GM12878 (cell line): Measurements from ENCODE around the gene THY1. TPM values are rescaled to one million over a fixed set of nuclear protein-coding genes. Genes with fewer than 3 reads are reported as not detected.

Experiments
- ATAC-seq: fragments of 200-7000 bp; cut with Tn5 transposase; 3 replicates; pipeline ENCODE4 v1.9.1; 2020; ENCODE audit warnings: mild to moderate bottlenecking, moderate library complexity
- BruUV-seq: library from RNA; stranded (reverse); fragments of 400-500 nt; replicated peaks from 2 replicates; lab custom pipeline; 2021; lab: Mats Ljungman, UMichigan
- CTCF ChIA-PET: fragments of 300-600 bp; sonication (Branson Sonifier 250); formaldehyde crosslinking; extraction: SDS; loops from one replicate; lab custom pipeline; 2021; ENCODE audit warnings: inconsistent platforms; lab: Yijun Ruan, JAX
- POLR2A ChIA-PET: fragments of 350-600 bp; formaldehyde crosslinking; extraction: SDS; loops from one replicate; lab custom pipeline; 2021; ENCODE audit warnings: inconsistent platforms; lab: Charles Lee
- RAD21 ChIA-PET: fragments of 300-600 bp; sonication (Branson Sonifier 250); formaldehyde crosslinking; loops from one replicate; lab custom pipeline; 2023; ENCODE audit warnings: antibody characterized with exemption; ENCODE audit not compliant: unreplicated experiment; lab: Charles Lee
- SMC1A ChIA-PET: fragments of 300-600 bp; sonication (Branson Sonifier 250); formaldehyde crosslinking; loops from one replicate; lab custom pipeline; 2023; ENCODE audit not compliant: unreplicated experiment, uncharacterized antibody; lab: Charles Lee
- DNase-seq: peaks from one replicate; pipeline ENCODE4 v3.0.0-alpha.2; 2011; ENCODE audit warnings: low read depth, low spot score
- FAIRE-seq: peaks from 3 replicates; lab custom pipeline; 2011; peaks lifted over from hg19 to GRCh38; lab: Jason Lieb, UNC
- H2AFZ ChIP-seq: 2 replicates; pipeline ENCODE4 v1.6.0; 2011; ENCODE audit warnings: low read depth, low read length, control low read depth; ENCODE audit not compliant: control insufficient read depth
- H3K27ac ChIP-seq: 2 replicates; pipeline ENCODE4 v1.5.1; 2011; ENCODE audit warnings: control low read depth; ENCODE audit not compliant: control insufficient read depth, insufficient read depth
- H3K27me3 ChIP-seq, 2 experiments: replicated peaks in 1 of 2; 2 replicates each; pipeline versions ENCODE4 v1.6.0 to v1.6.1; 2011; ENCODE audit warnings: low read length in 1 of 2; ENCODE audit not compliant: control insufficient read depth in 2 of 2, insufficient read depth in 2 of 2
- H3K36me3 ChIP-seq, 2 experiments: 2 replicates each; pipeline ENCODE4 v1.5.1; 2011; ENCODE audit warnings: low read length in 1 of 2; ENCODE audit not compliant: control insufficient read depth in 2 of 2, insufficient read depth in 2 of 2
- H3K4me1 ChIP-seq: 2 replicates; pipeline ENCODE4 v1.6.1; 2011; ENCODE audit warnings: mild to moderate bottlenecking, low read length, moderate library complexity, mixed read lengths; ENCODE audit not compliant: control insufficient read depth, insufficient read depth
- H3K4me2 ChIP-seq: 2 replicates; pipeline ENCODE4 v1.6.0; 2011; ENCODE audit warnings: control low read depth; ENCODE audit not compliant: control insufficient read depth, insufficient read depth
- H3K4me3 ChIP-seq: fragments of 200-600 bp; sonication (generic); 2 replicates; pipeline ENCODE4 v1.5.1; 2016
- H3K79me2 ChIP-seq: 2 replicates; pipeline ENCODE4 v1.6.0; 2011; ENCODE audit warnings: low read length; ENCODE audit not compliant: control insufficient read depth, insufficient read depth
- H3K9ac ChIP-seq: 2 replicates; pipeline ENCODE4 v1.8.0; 2011; ENCODE audit warnings: low read length, control low read depth, mixed read lengths; ENCODE audit not compliant: control insufficient read depth, insufficient read depth
- H3K9me3 ChIP-seq: replicated peaks from 3 replicates; pipeline ENCODE4 v1.5.1; 2011; ENCODE audit warnings: mild to moderate bottlenecking, low read length; ENCODE audit not compliant: control insufficient read depth, insufficient read depth
- H4K20me1 ChIP-seq: 2 replicates; pipeline ENCODE4 v1.6.0; 2011; ENCODE audit not compliant: control insufficient read depth, insufficient read depth
- CBX5 ChIP-seq: sonication (generic); IDR thresholded peaks from 2 replicates; pipeline ENCODE4 v1.6.1; 2016; ENCODE audit warnings: low read depth, moderate library complexity, mild to moderate bottlenecking, inconsistent platforms
- CEBPB ChIP-seq, 2 experiments: fragments of 150-350 bp in 1 of 2; IDR thresholded peaks; 2 replicates each; pipeline ENCODE4 v1.6.1; 2012 to 2014; ENCODE audit warnings: low read depth in 2 of 2, low read length in 2 of 2, borderline replicate concordance in 1 of 2, inconsistent platforms in 1 of 2
- CHD1 ChIP-seq: IDR thresholded peaks from 2 replicates; pipeline ENCODE4 v1.6.1; 2012; ENCODE audit warnings: low read depth, low read length, improper control_type of control experiment
- EZH2 ChIP-seq: IDR thresholded peaks from 2 replicates; pipeline ENCODE4 v1.6.1; 2012; ENCODE audit warnings: low read depth, mild to moderate bottlenecking, control low read depth, inconsistent platforms, low read length, borderline replicate concordance; ENCODE audit not compliant: control insufficient read depth
- MEF2A ChIP-seq: IDR thresholded peaks from 2 replicates; pipeline ENCODE4 v1.6.1; 2011; ENCODE audit warnings: low read depth, mild to moderate bottlenecking, low read length, moderate library complexity; ENCODE audit not compliant: insufficient read depth
- MTA3 ChIP-seq: IDR thresholded peaks from 2 replicates; pipeline ENCODE4 v1.6.1; 2012; ENCODE audit warnings: low read length, inconsistent platforms, borderline replicate concordance
- NR2F1 ChIP-seq: fragments of 450-650 bp; conservative IDR thresholded peaks from 2 replicates; pipeline ENCODE4 v1.6.1; 2017; ENCODE audit warnings: mild to moderate bottlenecking
- NRF1 ChIP-seq: conservative IDR thresholded peaks from 2 replicates; pipeline ENCODE4 v1.6.1; 2011; ENCODE audit warnings: mild to moderate bottlenecking, low read depth, low read length, improper control_type of control experiment
- POLR2AphosphoS5 ChIP-seq: IDR thresholded peaks from 2 replicates; pipeline ENCODE4 v1.6.1; 2011; ENCODE audit warnings: mild to moderate bottlenecking, low read length, inconsistent platforms
- REST ChIP-seq: IDR thresholded peaks from 2 replicates; pipeline ENCODE4 v1.6.1; 2012; ENCODE audit warnings: mild to moderate bottlenecking, low read depth, low read length
- SMARCA5 ChIP-seq: fragments of 450-650 bp; IDR thresholded peaks from 2 replicates; pipeline ENCODE4 v1.6.1; 2017; ENCODE audit warnings: mild to moderate bottlenecking
- TCF3 ChIP-seq: IDR thresholded peaks from 2 replicates; pipeline ENCODE4 v1.6.1; 2012; ENCODE audit warnings: low read depth, mild to moderate bottlenecking, low read length, borderline replicate concordance; ENCODE audit not compliant: insufficient read depth
- ZBED1 ChIP-seq: IDR thresholded peaks from 2 replicates; pipeline ENCODE4 v1.6.1; 2016; ENCODE audit warnings: borderline replicate concordance
- ZBTB11 ChIP-seq: fragments of 450-650 bp; formaldehyde crosslinking; IDR thresholded peaks from 2 replicates; pipeline ENCODE4 v1.5.0; 2022; ENCODE audit warnings: mild to moderate bottlenecking, missing genetic modification characterization
- WGBS: methylation state at CpG from one replicate; pipeline ENCODE4 v1.1.6; 2016; ENCODE audit warnings: low lambda C conversion rate; ENCODE audit not compliant: insufficient replicate concordance, insufficient coverage; ENCODE audit errors: missing lambda C conversion rate; 5-methylcytosine and 5-hydroxymethylcytosine counted together
- in situ Hi-C: fragments of 300-500 bp; cut with MboI; formaldehyde crosslinking; loops from 9 replicates; pipeline ENCODE4 v1.14.3; 2018; ENCODE audit warnings: mixed read lengths
- intact Hi-C: fragments of 100-400 bp; cut with micrococcal nuclease; formaldehyde crosslinking; loops from one replicate; pipeline ENCODE4 v1.14.2; 2022; ENCODE audit not compliant: unreplicated experiment
- polyA plus RNA-seq, 11 experiments: library from polyadenylated mRNA; depleted of rRNA in 4 of 11; unstranded in 6 of 11; stranded (reverse) in 5 of 11; fragments of >200 nt; fragmentation: Nextera tagmentation in 4 of 11; fragmentation: Illumina TruSeq in 1 of 11; extraction: Ambion mirVana in 4 of 11; extraction: Trizol in 1 of 11; gene quantifications; 1 replicate in 1 of 11; 2 replicates in 10 of 11; pipeline versions ENCODE4 v1.2.1 to v1.2.3, GENCODE V29; 2011 to 2016; ENCODE audit warnings: inconsistent platforms in 2 of 11, missing spikeins in 2 of 11, low read depth in 1 of 11
- total RNA-seq, 4 experiments: library from RNA; depleted of rRNA in 3 of 4; stranded (reverse); fragments of >200 nt in 3 of 4; fragmentation: Illumina TruSeq in 1 of 4; extraction: Trizol in 1 of 4; gene quantifications; 2 replicates each; pipeline versions ENCODE4 v1.2.1 to v1.2.3, GENCODE V29; 2013 to 2021

The THY1 gene
- total and polyA plus RNA-seq, 10 of the 15 experiments (the other 5 are each of a cell fraction or from before 2014, with no cell fraction given), result 0.86 to 20.1 (median 3.2) TPM

GRCh38 chr11:119372260-119373058 lies 50.5 kb downstream of the THY1 start:
- Histone ChIP-seq H3K4me2 (no peak overlapping the region), H3K36me3 (no peaks in the 10 kb centered on the region), H3K79me2 (no peaks in the 10 kb centered on the region), H4K20me1 (no peaks in the 10 kb centered on the region), H2AFZ (no peak overlapping the region), H3K4me3 (no peak overlapping the region), H3K27me3 (0 out of 4 replicates have a peak, but pooled peaks cover 0 to 1% of the 10 kb centered on the region in 2 experiments), H3K4me1 (no peaks in the 10 kb centered on the region), H3K9ac (no peak overlapping the region), H3K27ac (no peak overlapping the region), H3K9me3 (no peaks in the 10 kb centered on the region)
- ChIA-PET RAD21 (interaction anchor here (1.1 to 5.1 kb wide), 3 partner anchors 11 to 103 kb away, joined by 4 to 47 read pairs (median 7); no protein-coding TSS in a partner anchor), POLR2A (no interaction called here), CTCF (interaction anchor here (1.0 to 17.9 kb wide), 7 partner anchors 10 to 102 kb away, joined by 3 to 183 read pairs (median 19); partner anchors contain the start of gene USP2), SMC1A (interaction anchor here (1.2 to 5.5 kb wide), 3 partner anchors 12 to 34 kb away, joined by 3 to 31 read pairs (median 5); no protein-coding TSS in a partner anchor)
- no peak for DNase-seq
- ATAC-seq, result no peak
- no TSS peak for BruUV-seq
- no peak for FAIRE-seq
- in situ Hi-C loops, result no loop called here
- WGBS, result 61% methylated on average over 24 of the region's 26 CpGs
- intact Hi-C loops, result no loop called here
- TF ChIP-seq TCF3 (no peak), NRF1 (no peak), ZBTB11 (no peak), MTA3 (no peak), CHD1 (no peak), REST (no peak), POLR2AphosphoS5 (no peak), EZH2 (no peak), ZBED1 (no peak), MEF2A (no peak), NR2F1 (no peak), CBX5 (no peak), CEBPB (IDR thresholded peaks at IDR 0.05; ENCODE audit: borderline replicate concordance in 1 of 2, low read depth in 2 of 2, low read length in 2 of 2) (no peak), SMARCA5 (no peak)
